H1 (cell line): ENCODE measurements around the gene HOXA13. TPM values are rescaled to one million over a fixed set of nuclear protein-coding genes. Genes with fewer than 3 reads are reported as not detected.

Experiments used
- CTCF ChIA-PET: fragments of 300-600 bp; sonication (Branson Sonifier 250); formaldehyde crosslinking; loops from one replicate; lab custom pipeline; 2021; ENCODE audit not compliant: partially characterized antibody; lab: Charles Lee
- POLR2A ChIA-PET: fragments of 300-600 bp; sonication (Branson Sonifier 250); formaldehyde crosslinking; loops from one replicate; lab custom pipeline; 2021; ENCODE audit warnings: inconsistent platforms; ENCODE audit not compliant: partially characterized antibody; lab: Charles Lee
- DNase-seq, 2 experiments: peaks; one replicate each; pipeline versions ENCODE4 v3.0.0 to v3.0.0-alpha.2; 2010 to 2022; ENCODE audit warnings: low spot score in 2 of 2, low read depth in 1 of 2, mixed read lengths in 1 of 2
- FAIRE-seq: peaks from 2 replicates; lab custom pipeline; 2011; peaks lifted over from hg19 to GRCh38; lab: Jason Lieb, UNC
- H2AFZ ChIP-seq: 2 replicates; pipeline ENCODE4 v1.8.1; 2012; ENCODE audit warnings: low read length, inconsistent platforms
- H2AK5ac ChIP-seq: 2 replicates; pipeline ENCODE4 v1.6.1; 2013; ENCODE audit warnings: low read depth, low read length
- H2BK120ac ChIP-seq: replicated peaks from 2 replicates; pipeline ENCODE3; 2013; ENCODE audit warnings: low read depth, low read length, inconsistent platforms
- H2BK12ac ChIP-seq: 2 replicates; pipeline ENCODE4 v1.6.1; 2013; ENCODE audit warnings: low read depth, low read length
- H2BK15ac ChIP-seq: 2 replicates; pipeline ENCODE4 v1.6.1; 2013; ENCODE audit warnings: low read length
- H2BK20ac ChIP-seq: 2 replicates; pipeline ENCODE4 v1.6.1; 2013; ENCODE audit warnings: low read length
- H2BK5ac ChIP-seq: 2 replicates; pipeline ENCODE4 v1.6.1; 2013; ENCODE audit warnings: low read depth, low read length
- H3K14ac ChIP-seq: 2 replicates; pipeline ENCODE4 v1.6.1; 2013; ENCODE audit warnings: inconsistent platforms; ENCODE audit not compliant: insufficient read length
- H3K18ac ChIP-seq: 2 replicates; pipeline ENCODE4 v1.6.1; 2013; ENCODE audit warnings: low read length; ENCODE audit errors: extremely low read depth
- H3K23ac ChIP-seq: 2 replicates; pipeline ENCODE4 v1.6.1; 2013; ENCODE audit warnings: inconsistent platforms; ENCODE audit not compliant: insufficient read length
- H3K23me2 ChIP-seq: 2 replicates; pipeline ENCODE4 v1.6.1; 2013; ENCODE audit warnings: low read depth, low read length
- H3K27ac ChIP-seq: 2 replicates; pipeline ENCODE4 v1.6.1; 2011; ENCODE audit warnings: low read depth, low read length, inconsistent platforms
- H3K27me3 ChIP-seq, 4 experiments: replicated peaks in 1 of 4; 1 replicate in 1 of 4; 2 replicates in 3 of 4; pipeline versions ENCODE4 v1.6.1 to v1.8.1; 2011 to 2013; ENCODE audit warnings: low read length in 3 of 4, mild to moderate bottlenecking in 3 of 4, inconsistent platforms in 2 of 4, mixed read lengths in 2 of 4, moderate library complexity in 1 of 4; ENCODE audit not compliant: control insufficient read depth in 3 of 4, insufficient read depth in 3 of 4; ENCODE audit errors: extremely low read depth in 1 of 4
- H3K36me3 ChIP-seq, 4 experiments: 2 replicates each; pipeline versions ENCODE4 v1.6.1 to v1.8.1; 2011 to 2013; ENCODE audit warnings: mild to moderate bottlenecking in 4 of 4, low read length in 3 of 4, moderate library complexity in 2 of 4, control low read depth in 1 of 4, inconsistent platforms in 1 of 4; ENCODE audit not compliant: insufficient read depth in 4 of 4, control insufficient read depth in 2 of 4
- H3K4ac ChIP-seq: replicated peaks from 2 replicates; pipeline ENCODE3; 2013; ENCODE audit warnings: low read length, low read depth, mixed read lengths, inconsistent platforms; ENCODE audit not compliant: insufficient read length
- H3K4me1 ChIP-seq, 4 experiments: replicated peaks in 1 of 4; 1 replicate in 1 of 4; 2 replicates in 3 of 4; pipeline versions ENCODE4 v1.6.1 to v1.8.1; 2011 to 2013; ENCODE audit warnings: low read length in 3 of 4, inconsistent platforms in 2 of 4, mixed read lengths in 1 of 4; ENCODE audit not compliant: insufficient read depth in 4 of 4, control insufficient read depth in 3 of 4
- H3K4me2 ChIP-seq, 2 experiments: 2 replicates each; pipeline versions ENCODE4 v1.6.1 to v1.8.1; 2011 to 2013; ENCODE audit warnings: low read depth in 2 of 2, low read length in 2 of 2, control low read depth in 1 of 2, inconsistent platforms in 1 of 2, mild to moderate bottlenecking in 1 of 2; ENCODE audit not compliant: insufficient read depth in 1 of 2
- H3K4me3 ChIP-seq, 4 experiments: fragments of 200-600, 300-600 bp in 1 of 4; sonication (generic), shearing (Covaris generic), sonication (Bioruptor Twin) in 1 of 4; 2 replicates each; pipeline versions ENCODE4 v1.5.1 to v1.8.1; 2011 to 2016; ENCODE audit warnings: low read length in 4 of 4, low read depth in 3 of 4, control low read depth in 2 of 4, inconsistent platforms in 2 of 4, mild to moderate bottlenecking in 2 of 4, mixed read lengths in 1 of 4, moderate library complexity in 1 of 4; ENCODE audit not compliant: insufficient read depth in 2 of 4; ENCODE audit errors: extremely low read depth in 1 of 4
- H3K56ac ChIP-seq: replicated peaks from 2 replicates; pipeline ENCODE3; 2013; ENCODE audit warnings: low read depth, mild to moderate bottlenecking, mixed read lengths, low read length, inconsistent platforms; ENCODE audit not compliant: insufficient read length
- H3K79me1 ChIP-seq: 2 replicates; pipeline ENCODE4 v1.6.1; 2013; ENCODE audit warnings: low read depth, low read length, control low read depth
- H3K79me2 ChIP-seq, 2 experiments: 2 replicates each; pipeline versions ENCODE4 v1.6.1 to v1.8.1; 2012 to 2013; ENCODE audit warnings: low read length in 2 of 2, mild to moderate bottlenecking in 2 of 2, inconsistent platforms in 1 of 2; ENCODE audit not compliant: insufficient read depth in 2 of 2, control insufficient read depth in 1 of 2
- H3K9ac ChIP-seq, 4 experiments: replicated peaks in 1 of 4; 1 replicate in 1 of 4; 2 replicates in 3 of 4; pipeline versions ENCODE4 v1.6.1 to v1.8.1; 2011 to 2013; ENCODE audit warnings: low read depth in 3 of 4, low read length in 3 of 4, control low read depth in 2 of 4, mild to moderate bottlenecking in 2 of 4, moderate library complexity in 2 of 4, inconsistent platforms in 1 of 4; ENCODE audit errors: extremely low read depth in 1 of 4
- H3K9me3 ChIP-seq, 2 experiments: 2 replicates each; pipeline versions ENCODE4 v1.6.1 to v1.8.1; 2012 to 2013; ENCODE audit warnings: mild to moderate bottlenecking in 2 of 2, moderate library complexity in 2 of 2, control low read depth in 1 of 2, inconsistent platforms in 1 of 2, low read depth in 1 of 2, low read length in 1 of 2, mixed read lengths in 1 of 2; ENCODE audit not compliant: insufficient read depth in 2 of 2
- H4K20me1 ChIP-seq, 2 experiments: replicated peaks in 1 of 2; 2 replicates each; pipeline versions ENCODE3 to v1.8.1; 2011 to 2013; ENCODE audit warnings: inconsistent platforms in 2 of 2, low read length in 2 of 2, mild to moderate bottlenecking in 1 of 2; ENCODE audit not compliant: insufficient read depth in 2 of 2, control insufficient read depth in 1 of 2
- H4K5ac ChIP-seq: 2 replicates; pipeline ENCODE4 v1.6.1; 2013; ENCODE audit warnings: low read length, low read depth, mixed read lengths, inconsistent platforms; ENCODE audit not compliant: insufficient read length
- H4K8ac ChIP-seq: 2 replicates; pipeline ENCODE4 v1.8.0; 2013; ENCODE audit warnings: mild to moderate bottlenecking, moderate library complexity, low read length, inconsistent platforms; ENCODE audit not compliant: insufficient read depth; ENCODE audit errors: extremely low read depth
- H4K91ac ChIP-seq: replicated peaks from 2 replicates; pipeline ENCODE3; 2013; ENCODE audit warnings: low read length, mixed read lengths, inconsistent platforms; ENCODE audit not compliant: insufficient read length
- CBX5 ChIP-seq: fragments of 300-800, 300-1000 bp; sonication (generic); IDR thresholded peaks from 2 replicates; pipeline ENCODE4 v1.7.1; 2016; ENCODE audit warnings: antibody characterized with exemption, low read length, low read depth
- CTCF ChIP-seq, 3 experiments: IDR thresholded peaks; 1 replicate in 2 of 3; 2 replicates in 1 of 3; pipeline versions ENCODE4 v1.5.1 to v1.6.1; 2011; ENCODE audit warnings: low read length in 3 of 3, mild to moderate bottlenecking in 3 of 3, inconsistent platforms in 2 of 3, low read depth in 1 of 3, moderate library complexity in 1 of 3; ENCODE audit not compliant: insufficient read depth in 1 of 3; ENCODE audit errors: control extremely low read depth in 1 of 3
- MAX ChIP-seq: IDR thresholded peaks from 2 replicates; pipeline ENCODE4 v1.6.1; 2012; ENCODE audit warnings: inconsistent platforms
- NANOG ChIP-seq: IDR thresholded peaks from 2 replicates; pipeline ENCODE4 v1.6.1; 2011; ENCODE audit warnings: low read length, low read depth, mild to moderate bottlenecking, inconsistent platforms; ENCODE audit not compliant: insufficient read depth, poor library complexity, severe bottlenecking
- RAD21 ChIP-seq, 2 experiments: IDR thresholded peaks in 1 of 2; conservative IDR thresholded peaks in 1 of 2; 2 replicates each; pipeline ENCODE4 v1.6.1; 2011; ENCODE audit warnings: low read depth in 2 of 2, low read length in 2 of 2, improper control_type of control experiment in 1 of 2, inconsistent platforms in 1 of 2, mild to moderate bottlenecking in 1 of 2, moderate library complexity in 1 of 2
- RXRA ChIP-seq: IDR thresholded peaks from 2 replicates; pipeline ENCODE4 v1.6.1; 2011; ENCODE audit warnings: low read depth, mild to moderate bottlenecking, low read length, moderate library complexity; ENCODE audit not compliant: insufficient read depth
- ZNF274 ChIP-seq: IDR thresholded peaks from 2 replicates; pipeline ENCODE4 v1.7.0; 2012; ENCODE audit warnings: low read length, borderline replicate concordance; ENCODE audit errors: extremely low read depth
- WGBS, 2 experiments: shearing (Covaris generic) in 1 of 2; methylation state at CpG; one replicate each; pipeline versions ENCODE4 v1.1.6 to v1.1.7; 2013 to 2015; ENCODE audit warnings: low lambda C conversion rate in 2 of 2, mixed read lengths in 2 of 2, inconsistent platforms in 1 of 2, low coverage in 1 of 2, missing lambda C conversion rate in 1 of 2; ENCODE audit not compliant: insufficient replicate concordance in 2 of 2, insufficient coverage in 1 of 2, insufficient read length in 1 of 2; ENCODE audit errors: extremely low coverage in 1 of 2, missing lambda C conversion rate in 1 of 2; 5-methylcytosine and 5-hydroxymethylcytosine counted together
- polyA plus RNA-seq, 7 experiments: library from polyadenylated mRNA; depleted of rRNA in 3 of 7; stranded (reverse) in 5 of 7; unstranded in 2 of 7; fragments of >200 nt in 5 of 7; fragments of 200-250 nt in 2 of 7; gene quantifications; 1 replicate in 5 of 7; 2 replicates in 1 of 7; 4 replicates in 1 of 7; pipeline versions ENCODE4 v1.2.1 to v1.2.3, GENCODE V29; 2011 to 2013; ENCODE audit warnings: missing spikeins in 2 of 7, mixed read lengths in 2 of 7
- total RNA-seq: library from RNA; stranded (reverse); fragmentation: NEBNext Ultra II Directional; extraction: Animal tissue kit (Norgen Biotek cat#: 25700); gene quantifications from 2 replicates; pipeline ENCODE4 v1.2.1, GENCODE V29; 2021

HOXA13 gene
- total and polyA plus RNA-seq, 2 of the 8 experiments (the other 6 are each of a cell fraction or from before 2014, with no cell fraction given), result not detected

DNA sequence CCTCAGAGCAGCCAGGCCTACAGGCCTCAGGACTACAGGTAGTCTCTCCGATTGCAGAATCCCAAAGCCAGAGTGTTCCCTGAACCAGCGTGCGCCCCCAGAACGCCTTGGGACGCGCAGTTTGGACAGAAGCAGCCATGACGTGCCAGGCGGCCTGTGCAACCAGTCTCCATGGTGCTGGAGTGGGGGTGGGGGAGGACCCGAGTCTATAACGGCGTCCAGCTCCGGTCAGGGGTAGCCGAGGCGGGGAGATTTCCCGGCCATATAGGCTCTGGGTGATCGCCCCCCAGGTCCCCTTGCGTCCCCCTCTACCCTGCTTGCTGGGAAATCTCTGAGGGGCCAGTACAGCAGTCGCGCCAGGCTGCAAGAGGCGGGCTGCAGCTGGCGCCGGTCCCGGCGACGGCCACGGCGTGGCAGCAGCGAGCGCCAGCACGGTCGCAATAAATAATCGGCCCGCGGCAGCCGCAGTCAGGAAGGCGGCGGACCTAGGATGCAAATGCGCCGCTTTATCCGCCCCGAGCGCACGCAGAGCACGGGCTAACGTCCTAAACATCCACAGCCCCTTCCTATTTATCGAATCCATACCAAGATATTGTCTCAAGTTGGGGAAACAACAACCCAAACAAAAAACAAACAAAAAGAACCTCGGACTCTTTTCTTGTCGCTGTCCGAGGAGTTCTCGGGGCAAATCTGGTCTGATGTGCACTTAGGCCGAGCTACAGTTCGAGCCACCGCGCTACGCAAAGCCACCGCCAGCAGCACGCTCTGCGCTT, 49.1 kb downstream of the HOXA13 start:
- Histone ChIP-seq H3K18ac (peak overlapping the region; percentile 14; the same call in 1 of the 2 replicates), H3K79me1 (no peaks in the 10 kb centered on the region), H3K23me2 (peaks cover 2% of the 10 kb centered on the region; the same call in 1 of the 2 replicates), H3K9me3 (peaks cover 0 to 1% of the 10 kb centered on the region in 2 experiments; a peak in 1 of 4 replicates), H3K36me3 (peaks cover 0 to 3% (median 0%) of the 10 kb centered on the region in 4 experiments; a peak in 1 of 8 replicates), H3K4ac (no peak overlapping the region), H2BK15ac (no peak overlapping the region), H3K23ac (no peak overlapping the region), H4K8ac (no peak overlapping the region), H3K9ac (no peak overlapping the region), H2AK5ac (no peak overlapping the region), H4K20me1 (peaks cover 32 to 50% of the 10 kb centered on the region in 2 experiments), H3K14ac (no peak overlapping the region), H4K5ac (no peak overlapping the region), H2BK12ac (0 out of 2 replicates have a peak overlapping the region, but pooled peaks have one; percentile 80), H2BK120ac (no peak overlapping the region), H3K4me1 (peaks cover 0 to 6% (median 3%) of the 10 kb centered on the region in 4 experiments; a peak in 3 of 7 replicates), H3K4me3 (peak overlapping the region in 3 of 4 experiments; percentile 19 to 45 (median 29); a peak in 4 of 8 replicates), H4K91ac (no peak overlapping the region), H3K27me3 (peaks cover 97 to 100% (median 100%) of the 10 kb centered on the region in 4 experiments), H2BK5ac (no peak overlapping the region), H3K56ac (no peak overlapping the region), H3K27ac (no peak overlapping the region), H3K4me2 (peak overlapping the region; percentile 10 to 58; a peak in 3 of 4 replicates), H2BK20ac (no peak overlapping the region), H3K79me2 (no peaks in the 10 kb centered on the region), H2AFZ (no peak overlapping the region)
- DNase-seq, result peak in 1 of 2 experiments; percentile 86
- WGBS, 2 experiments, result 5% methylated on average over 58 of the region's 58 CpGs; no CpG with 5 or more reads in 1 of the 2 experiments
- ChIA-PET POLR2A (no interaction called here), CTCF (interaction anchor here (0.6 to 12.5 kb wide), 20 partner anchors 8 to 871 kb away, joined by 3 to 123 read pairs (median 4); partner anchors contain the start of genes HOXA1 and HOXA9)
- no peak for FAIRE-seq
- no peak for TF ChIP-seq ZNF274
- TF ChIP-seq NANOG, result peak; percentile 8
- TF ChIP-seq MAX, result peak; percentile 23
- peak in 2 of 3 experiments; percentile 78 to 83; a peak in 3 of 4 replicates for TF ChIP-seq CTCF (IDR thresholded peaks at IDR 0.05; ENCODE audit: control extremely low read depth in 1 of 3, insufficient read depth in 1 of 3, low read depth in 1 of 3, low read length in 3 of 3)
- TF ChIP-seq RXRA, result no peak
- peak; percentile 48 to 66 for TF ChIP-seq RAD21 (IDR thresholded peaks at IDR 0.05 in 1 of 2, conservative IDR thresholded peaks at IDR 0.05 in 1 of 2; ENCODE audit: low read depth in 2 of 2, low read length in 2 of 2)
- no peak for TF ChIP-seq CBX5
